ENCODE data around the gene SHB. TPM values are rescaled to one million over a fixed set of nuclear protein-coding genes. Genes with fewer than 3 reads are reported as not detected.

Gene SHB
- total RNA-seq, 3 donors from 2014 or later = 2.6 to 4.0 (median 3.4) TPM

DNA sequence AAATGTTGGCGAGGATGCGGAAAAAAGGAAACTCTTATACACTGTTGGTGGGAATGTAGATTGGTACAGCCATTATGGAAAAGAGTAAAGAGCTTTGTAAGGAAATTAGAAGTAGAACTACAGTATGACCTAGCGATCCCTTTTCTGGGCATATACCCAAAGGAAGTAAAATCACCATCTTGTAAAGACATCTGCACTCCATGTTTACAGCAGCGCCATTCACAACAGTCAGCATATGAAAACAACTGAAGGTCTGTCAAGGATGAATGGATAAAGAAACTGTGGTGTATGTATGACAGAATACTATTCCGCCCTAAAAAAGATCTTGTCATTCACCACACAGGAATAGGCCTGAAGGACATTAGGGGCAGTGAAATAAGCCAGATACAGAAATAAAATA is 137.4 kb downstream of the SHB start:
- no peaks in the 10 kb centered on the region for H3K27me3 Mint-ChIP-seq (ENCODE audit: low read depth)
- no peaks in the 10 kb centered on the region for H3K36me3 Mint-ChIP-seq (ENCODE audit: insufficient read depth)
- no peak overlapping the region for H3K4me3 Mint-ChIP-seq
- DNase-seq (no peak), ATAC-seq (no peak)
- H3K9me3 Mint-ChIP-seq = no peaks in the 10 kb centered on the region
- no peaks in the 10 kb centered on the region for H3K4me1 Mint-ChIP-seq (ENCODE audit: low read depth)

DNA sequence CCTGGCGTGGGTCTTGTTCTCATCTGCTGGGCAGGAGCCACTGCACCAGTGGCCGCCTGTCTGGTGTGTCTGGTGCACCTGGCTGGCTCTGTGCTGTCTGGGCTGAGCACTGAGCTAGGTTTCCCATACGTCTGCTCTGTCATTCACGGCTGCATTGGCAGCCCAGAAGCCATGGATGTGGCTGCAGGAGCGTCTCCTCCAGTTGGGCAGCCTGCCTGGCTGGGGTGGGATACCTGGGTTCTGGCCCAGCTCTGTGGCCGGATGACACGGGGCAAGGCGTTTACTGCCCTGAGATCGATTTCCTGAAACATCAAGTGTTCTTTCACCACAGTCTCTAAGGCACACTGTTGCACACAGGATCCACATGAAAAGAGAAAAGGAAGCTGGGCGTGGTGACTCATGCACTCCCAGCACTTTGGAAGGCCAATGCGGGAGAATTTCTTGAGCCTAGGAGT is 139.6 kb downstream of the SHB start:
- Mint-ChIP-seq H3K27me3 (ENCODE audit: low read depth) (no peaks in the 10 kb centered on the region), H3K4me1 (ENCODE audit: low read depth) (no peaks in the 10 kb centered on the region), H3K4me3 (no peak overlapping the region), H3K36me3 (ENCODE audit: insufficient read depth) (no peaks in the 10 kb centered on the region), H3K9me3 (no peaks in the 10 kb centered on the region)
- DNase-seq (no peak), ATAC-seq (no peak)

DNA sequence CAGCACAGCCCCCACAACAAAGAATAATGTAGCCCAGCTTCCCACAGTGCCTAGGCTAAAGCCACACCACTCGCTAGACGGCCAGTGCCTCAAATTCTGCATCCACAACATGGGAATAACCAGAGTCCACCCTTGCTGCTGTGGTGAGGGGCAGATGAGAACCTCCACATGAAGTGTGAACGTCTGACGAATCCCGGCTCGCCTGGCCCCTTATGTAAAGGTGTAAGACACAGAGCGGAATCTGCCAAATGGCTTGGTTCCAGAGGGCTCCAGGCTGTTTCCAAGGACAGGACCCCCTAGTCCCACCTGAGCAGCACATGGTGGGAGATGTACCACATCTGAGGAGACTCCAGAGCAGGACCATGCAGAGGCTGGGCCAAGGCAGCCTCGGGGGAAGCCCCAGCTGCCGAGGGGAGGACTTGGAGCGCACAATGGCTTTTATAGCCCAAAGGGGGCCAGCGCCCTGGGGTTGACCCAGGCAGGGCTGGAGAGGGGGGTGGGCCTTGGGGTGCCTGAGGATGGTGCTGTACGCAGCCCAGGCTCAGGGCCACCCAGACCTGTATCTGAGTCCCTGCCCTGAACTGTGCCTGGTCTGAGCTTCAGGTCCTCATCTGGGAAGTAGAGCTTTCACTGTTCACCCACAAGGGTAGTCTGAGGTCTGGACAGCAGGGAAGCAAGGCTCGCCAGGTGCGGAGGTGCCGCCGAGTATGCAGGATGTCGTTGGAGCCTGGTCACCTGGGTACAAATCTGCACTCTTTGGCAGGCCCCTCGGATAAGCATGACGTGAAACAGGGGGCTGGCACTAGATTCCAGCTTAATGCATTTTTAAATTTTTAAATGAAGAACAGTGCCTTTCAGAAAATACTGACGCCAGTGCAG is 140.2 kb downstream of the SHB start:
- DNase-seq (no peak), ATAC-seq (no peak)
- no peaks in the 10 kb centered on the region for H3K27me3 Mint-ChIP-seq (ENCODE audit: low read depth)
- H3K36me3 Mint-ChIP-seq (ENCODE audit: insufficient read depth) = no peaks in the 10 kb centered on the region
- no peaks in the 10 kb centered on the region for H3K4me1 Mint-ChIP-seq (ENCODE audit: low read depth)
- H3K4me3 Mint-ChIP-seq = no peak overlapping the region
- H3K9me3 Mint-ChIP-seq = no peaks in the 10 kb centered on the region

DNA sequence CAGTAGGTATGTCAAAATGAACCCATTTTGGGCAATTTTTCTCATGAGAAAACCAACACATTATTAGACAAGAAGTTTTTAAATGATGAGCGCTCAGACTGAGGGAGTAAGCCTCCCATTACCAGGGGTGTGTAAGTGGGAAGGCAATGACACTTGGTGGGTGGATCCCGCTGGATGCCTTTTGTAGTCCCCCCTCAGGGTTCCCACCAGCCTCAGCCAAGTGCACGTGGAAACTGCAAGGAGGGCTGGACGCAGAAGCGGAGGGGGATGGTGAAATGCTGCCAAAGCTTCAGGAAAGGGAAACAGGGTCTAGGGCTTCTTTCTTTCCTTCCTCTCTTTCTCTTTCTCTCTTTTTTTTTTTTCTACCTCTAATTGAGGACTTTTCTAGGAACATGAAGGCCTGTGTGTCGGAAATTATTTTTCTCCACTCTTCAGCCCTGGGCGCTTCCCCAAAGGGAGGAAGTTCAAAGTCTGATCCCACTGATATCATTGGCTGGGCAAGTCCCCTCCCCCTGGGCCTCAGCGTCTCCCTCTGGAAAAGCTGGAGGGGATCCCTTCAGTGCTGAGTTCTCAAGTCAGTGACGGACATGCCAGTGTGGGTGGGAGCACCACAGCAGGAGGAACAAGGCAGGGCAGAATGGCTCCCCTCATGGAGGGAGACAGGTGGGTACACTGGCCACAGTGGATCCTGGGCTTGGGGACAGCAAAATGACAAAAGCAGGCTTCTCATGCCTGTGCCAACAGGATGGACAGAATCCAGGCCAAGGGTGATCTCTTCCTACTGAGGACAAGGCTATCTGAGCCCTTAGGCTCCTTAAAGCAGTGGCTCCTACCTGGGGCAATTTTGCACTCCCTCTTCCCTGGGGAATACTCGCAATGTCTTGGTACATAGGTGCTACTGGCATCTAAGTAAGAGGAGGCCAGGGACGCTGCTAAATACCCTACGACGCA is 141.2 kb downstream of the SHB start:
- Mint-ChIP-seq H3K4me1 (ENCODE audit: low read depth) (no peaks in the 10 kb centered on the region), H3K4me3 (no peak overlapping the region), H3K9me3 (no peaks in the 10 kb centered on the region), H3K36me3 (ENCODE audit: insufficient read depth) (no peaks in the 10 kb centered on the region), H3K27me3 (ENCODE audit: low read depth) (no peaks in the 10 kb centered on the region)
- ATAC-seq (no peak), DNase-seq (no peak)

DNA sequence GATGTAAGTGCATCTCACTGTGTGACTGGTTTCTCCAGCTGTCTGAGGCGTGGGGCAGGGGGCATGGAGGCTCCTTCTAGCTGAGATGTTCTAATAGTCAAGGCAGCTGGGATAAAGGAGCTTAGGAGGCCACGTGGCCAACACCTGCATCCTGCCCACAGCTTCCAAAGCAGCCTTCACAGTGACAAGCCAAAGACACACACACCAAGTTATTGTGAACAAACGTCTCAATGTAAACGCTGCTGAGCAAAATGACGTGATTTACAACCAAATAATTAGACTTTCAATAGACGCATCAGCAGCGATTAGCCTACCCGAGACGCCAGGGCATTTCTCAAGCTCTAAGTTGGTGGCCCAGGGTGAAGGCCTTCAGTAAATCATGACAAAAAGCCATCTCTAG is 141.9 kb downstream of the SHB start:
- ATAC-seq (no peak), DNase-seq (no peak)
- Mint-ChIP-seq H3K27me3 (ENCODE audit: low read depth) (no peaks in the 10 kb centered on the region), H3K4me1 (ENCODE audit: low read depth) (no peaks in the 10 kb centered on the region), H3K9me3 (no peaks in the 10 kb centered on the region), H3K36me3 (ENCODE audit: insufficient read depth) (no peaks in the 10 kb centered on the region), H3K4me3 (no peak overlapping the region)

DNA sequence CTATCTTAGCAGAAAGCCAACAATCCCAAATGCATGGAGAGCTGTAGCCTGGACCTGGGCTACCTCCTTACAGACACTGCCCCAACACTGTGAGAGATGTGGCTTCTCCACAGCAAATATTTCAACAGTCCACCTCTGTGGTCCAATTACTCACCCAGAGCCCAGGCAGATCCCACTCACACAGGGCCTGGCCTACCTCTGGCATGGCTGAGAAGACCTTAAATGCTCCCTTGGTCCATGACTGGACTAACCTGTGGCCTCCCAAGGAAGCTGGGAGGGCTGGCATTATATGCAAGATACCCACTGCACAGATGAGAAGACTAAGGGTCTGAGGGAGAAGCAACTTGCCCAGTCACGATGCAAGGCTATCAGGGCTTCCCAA is 142.3 kb downstream of the SHB start:
- H3K4me3 Mint-ChIP-seq = no peak overlapping the region
- no peaks in the 10 kb centered on the region for H3K36me3 Mint-ChIP-seq (ENCODE audit: insufficient read depth)
- DNase-seq (no peak), ATAC-seq (no peak)
- no peaks in the 10 kb centered on the region for H3K27me3 Mint-ChIP-seq (ENCODE audit: low read depth)
- H3K9me3 Mint-ChIP-seq = no peaks in the 10 kb centered on the region
- H3K4me1 Mint-ChIP-seq (ENCODE audit: low read depth) = no peaks in the 10 kb centered on the region

DNA sequence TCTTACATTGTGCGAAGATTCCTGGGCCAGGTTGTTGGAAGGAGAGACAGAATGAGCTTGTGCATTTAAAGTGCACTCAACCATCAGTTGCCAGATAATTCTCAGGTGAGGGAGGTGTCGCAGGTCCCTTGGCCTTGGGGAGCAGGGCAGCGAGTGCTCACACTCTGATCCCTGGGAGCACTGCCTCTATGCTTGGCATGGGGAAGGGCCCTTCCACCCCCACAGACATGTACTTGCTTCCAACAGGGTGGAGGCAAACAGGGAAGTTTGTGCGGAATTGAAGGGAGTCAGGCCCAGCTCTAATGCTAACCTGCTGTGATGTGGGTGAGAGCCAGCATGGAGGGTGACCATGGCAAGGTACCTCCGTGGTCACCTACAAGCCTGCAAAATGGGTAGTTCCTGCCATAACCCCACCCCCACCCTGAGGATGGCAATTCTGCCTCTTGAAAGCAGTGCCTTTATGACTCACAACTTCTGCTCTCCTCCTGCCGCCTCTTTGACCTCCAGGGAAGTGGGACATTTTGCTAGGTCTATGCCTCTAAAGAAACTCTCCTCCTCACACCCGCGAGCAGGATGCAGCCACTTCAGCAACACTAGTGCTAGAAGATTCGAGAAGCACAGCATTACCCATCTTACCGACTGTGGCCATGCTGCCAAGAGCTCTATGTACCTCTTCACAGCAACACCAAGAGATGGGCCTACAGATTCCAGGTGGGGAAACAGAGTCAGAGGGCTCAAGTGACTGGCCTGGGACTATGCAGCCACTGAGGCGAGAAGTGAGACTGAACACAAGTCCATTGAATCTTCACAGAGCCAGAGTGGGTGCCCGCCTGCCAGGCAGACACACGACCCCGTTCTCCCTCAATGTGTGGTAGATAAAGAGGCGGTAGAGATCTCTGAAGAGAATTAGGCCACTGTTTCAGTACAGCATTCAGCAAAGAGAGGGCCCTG is 143.0 kb downstream of the SHB start:
- Mint-ChIP-seq H3K4me1 (ENCODE audit: low read depth) (no peaks in the 10 kb centered on the region), H3K4me3 (no peak overlapping the region), H3K27me3 (ENCODE audit: low read depth) (no peaks in the 10 kb centered on the region), H3K36me3 (ENCODE audit: insufficient read depth) (no peaks in the 10 kb centered on the region), H3K9me3 (no peaks in the 10 kb centered on the region)
- no peak for ATAC-seq
- DNase-seq = no peak

DNA sequence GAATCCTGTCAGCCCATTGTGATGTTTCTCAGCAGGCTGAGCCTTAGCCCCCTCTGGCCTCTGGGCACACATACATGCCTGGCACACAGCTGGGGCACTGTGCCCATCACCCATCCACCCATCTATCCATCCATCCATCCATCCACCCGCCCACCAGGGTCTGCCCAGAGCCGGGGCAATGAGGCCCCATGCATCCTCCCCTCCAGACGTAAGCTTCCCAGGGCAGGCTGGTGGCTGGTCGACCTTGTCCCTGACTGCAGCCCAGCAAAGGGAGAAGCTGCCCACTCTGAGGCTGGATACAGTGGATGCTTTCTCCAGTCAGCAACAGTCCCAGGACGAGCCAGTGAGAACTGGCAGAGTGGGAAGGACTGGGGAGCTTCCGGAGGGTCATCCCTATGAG is 144.0 kb downstream of the SHB start:
- no peaks in the 10 kb centered on the region for H3K9me3 Mint-ChIP-seq
- H3K4me1 Mint-ChIP-seq (ENCODE audit: low read depth) = no peaks in the 10 kb centered on the region
- no peak for DNase-seq
- H3K4me3 Mint-ChIP-seq = no peak overlapping the region
- H3K27me3 Mint-ChIP-seq (ENCODE audit: low read depth) = no peaks in the 10 kb centered on the region
- ATAC-seq = no peak
- no peaks in the 10 kb centered on the region for H3K36me3 Mint-ChIP-seq (ENCODE audit: insufficient read depth)

DNA sequence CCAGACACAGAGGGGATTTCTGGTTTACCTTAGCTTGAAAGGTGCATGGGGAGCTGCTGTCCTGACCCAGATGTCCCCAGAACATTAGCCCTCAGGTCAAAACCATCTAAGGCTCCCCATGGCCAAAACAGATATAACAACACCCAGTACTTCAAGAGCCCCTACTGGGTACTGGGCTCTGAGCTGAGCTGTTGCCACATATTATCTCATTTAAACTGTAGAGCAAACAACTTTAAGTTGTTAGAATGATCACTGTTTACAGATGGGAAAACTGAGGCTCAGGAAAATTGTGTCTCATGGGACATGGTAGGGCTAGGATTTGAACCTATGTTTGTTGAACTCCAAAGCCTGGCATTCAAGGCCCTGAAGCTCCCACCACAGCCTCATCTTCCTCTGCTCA is 144.5 kb downstream of the SHB start:
- no peak for DNase-seq
- H3K4me1 Mint-ChIP-seq (ENCODE audit: low read depth) = no peaks in the 10 kb centered on the region
- ATAC-seq = no peak
- no peaks in the 10 kb centered on the region for H3K9me3 Mint-ChIP-seq
- no peak overlapping the region for H3K4me3 Mint-ChIP-seq
- no peaks in the 10 kb centered on the region for H3K36me3 Mint-ChIP-seq (ENCODE audit: insufficient read depth)
- H3K27me3 Mint-ChIP-seq (ENCODE audit: low read depth) = no peaks in the 10 kb centered on the region

DNA sequence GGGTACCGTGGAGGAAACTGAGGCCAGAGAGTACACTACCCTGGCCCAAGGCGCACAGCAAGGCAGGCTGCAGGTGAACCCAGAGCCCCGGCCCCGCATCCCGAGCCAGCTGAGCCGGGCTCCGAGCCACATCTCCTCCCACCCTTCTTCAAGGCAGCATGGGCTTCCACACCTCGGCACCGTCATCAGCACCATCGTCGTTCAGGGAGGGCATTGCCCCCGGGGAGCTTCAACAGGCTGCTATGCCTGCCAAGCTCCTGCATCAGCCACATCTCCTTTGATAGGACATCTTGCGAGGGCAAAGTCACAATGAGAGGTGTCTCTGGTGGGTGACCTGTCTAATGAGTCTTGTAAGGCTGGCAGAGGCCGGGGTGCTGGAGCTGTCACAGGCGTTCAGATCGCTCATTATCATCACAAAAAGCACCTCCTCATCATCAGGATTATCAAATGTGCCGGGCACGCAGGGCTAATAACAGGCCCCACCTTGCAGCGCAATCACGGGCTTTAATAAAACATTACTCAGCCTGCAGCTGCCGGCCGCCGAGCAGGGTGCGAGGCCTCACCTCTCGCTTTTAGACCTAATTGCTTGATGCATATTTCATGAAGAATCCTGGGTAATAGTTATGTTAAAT is 145.1 kb downstream of the SHB start:
- no peak overlapping the region for H3K4me3 Mint-ChIP-seq
- no peaks in the 10 kb centered on the region for H3K27me3 Mint-ChIP-seq (ENCODE audit: low read depth)
- no peaks in the 10 kb centered on the region for H3K36me3 Mint-ChIP-seq (ENCODE audit: insufficient read depth)
- no peaks in the 10 kb centered on the region for H3K9me3 Mint-ChIP-seq
- no peak for ATAC-seq
- no peak for DNase-seq
- H3K4me1 Mint-ChIP-seq (ENCODE audit: low read depth) = no peaks in the 10 kb centered on the region

DNA sequence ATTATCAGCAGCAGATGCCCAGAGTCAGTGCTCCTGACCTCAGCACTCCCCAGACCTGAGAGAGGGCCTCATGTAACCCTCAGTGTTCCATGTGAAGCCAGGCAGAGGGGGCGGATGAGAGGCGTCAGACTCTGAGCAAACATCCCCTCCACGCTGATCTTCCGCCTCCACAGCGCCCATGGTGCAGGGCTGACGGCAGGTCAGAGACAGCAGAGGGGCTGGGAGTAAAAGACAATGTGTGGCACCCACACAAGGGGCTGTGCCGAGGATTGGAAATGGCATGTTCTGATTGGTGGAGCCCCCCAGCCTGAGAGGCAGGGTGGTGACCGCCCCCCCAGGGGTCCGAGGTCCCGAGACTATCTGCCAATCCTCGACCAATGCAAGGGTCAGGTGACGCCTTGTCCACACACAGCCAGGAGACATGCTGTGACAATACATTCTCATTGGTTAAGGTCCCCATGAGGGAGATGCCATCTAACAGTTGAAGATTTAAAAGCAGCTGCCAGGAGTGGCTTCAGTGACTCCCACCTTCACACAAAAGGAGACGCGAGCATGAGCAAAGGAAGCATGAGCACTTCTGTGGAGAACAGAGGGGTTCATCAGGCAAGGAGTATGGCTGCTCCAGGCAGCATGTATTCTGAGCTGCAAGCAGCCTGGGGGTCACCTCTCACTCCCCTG is 145.8 kb downstream of the SHB start:
- Mint-ChIP-seq H3K4me3 (no peak overlapping the region), H3K9me3 (no peaks in the 10 kb centered on the region), H3K27me3 (ENCODE audit: low read depth) (no peaks in the 10 kb centered on the region), H3K36me3 (ENCODE audit: insufficient read depth) (no peaks in the 10 kb centered on the region), H3K4me1 (ENCODE audit: low read depth) (no peaks in the 10 kb centered on the region)
- ATAC-seq (no peak), DNase-seq (no peak)

DNA sequence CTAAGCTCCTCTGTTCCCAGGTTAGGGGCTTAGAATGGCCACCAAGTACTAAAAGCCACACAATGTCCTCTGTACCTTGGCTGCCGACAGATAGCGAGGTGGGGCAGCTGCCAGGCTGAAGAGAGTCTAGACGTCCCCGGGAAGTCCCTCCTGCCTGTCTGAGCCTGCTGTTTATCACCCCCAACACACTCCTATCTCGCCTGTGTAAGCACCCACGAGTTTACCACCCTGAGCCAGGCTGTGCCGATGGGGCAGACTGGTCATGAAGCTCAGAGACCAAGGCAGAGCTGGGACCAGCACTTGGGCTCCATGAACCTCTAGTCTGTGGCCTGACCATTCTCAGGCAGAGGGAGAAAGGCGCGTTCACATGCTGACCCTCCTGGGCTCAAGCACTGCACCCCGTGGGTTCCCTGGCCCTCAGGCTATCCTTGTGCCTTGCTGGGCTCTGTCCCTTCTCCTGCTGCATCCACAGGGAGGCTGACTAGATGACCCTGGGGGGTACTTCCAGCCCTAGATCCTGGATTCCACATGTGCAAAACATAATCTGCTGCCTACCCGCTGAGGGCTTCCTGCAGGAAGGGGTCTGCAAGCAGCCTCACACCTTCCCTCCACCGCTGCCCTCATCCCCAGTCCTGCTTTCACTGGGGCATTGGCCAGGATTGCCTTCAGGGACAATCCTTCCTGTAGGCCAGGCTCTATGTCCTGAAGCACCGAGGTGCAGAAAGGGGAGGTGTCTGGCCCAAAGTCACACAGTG is 146.5 kb downstream of the SHB start:
- H3K9me3 Mint-ChIP-seq = no peaks in the 10 kb centered on the region
- DNase-seq = no peak
- H3K4me1 Mint-ChIP-seq (ENCODE audit: low read depth) = no peaks in the 10 kb centered on the region
- no peak overlapping the region for H3K4me3 Mint-ChIP-seq
- H3K27me3 Mint-ChIP-seq (ENCODE audit: low read depth) = no peaks in the 10 kb centered on the region
- no peaks in the 10 kb centered on the region for H3K36me3 Mint-ChIP-seq (ENCODE audit: insufficient read depth)
- ATAC-seq = no peak
